NCI-H2029 treated with DMSO at 0.1 percent for 48 hours (cell line): ENCODE measurements around the gene RNF183.
"Not testable (repeated sequence)": the region's sequence is repeated elsewhere in the genome, so short reads cannot be mapped to it uniquely, and the experiment has no call there.

ENCODE experiments used
- DNase-seq: peaks from one replicate; lab custom pipeline; 2025; lab: John Stamatoyannopoulos, UW

Gene RNF183

GRCh38 chr9:113316030-113316429 is 12.9 kb upstream of the RNF183 start:
- no peak for DNase-seq

GRCh38 chr9:113315231-113315630 is 12.1 kb upstream of the RNF183 start:
- DNase-seq: no peak

GRCh38 chr9:113313261-113313660 is 10.1 kb upstream of the RNF183 start:
- DNase-seq: no peak

- DNase-seq: no peak
Observed at GRCh38 chr9:113311961-113312360, 8.8 kb upstream of the RNF183 start.

- DNase-seq: no peak
Observed at GRCh38 chr9:113310538-113310937, 7.4 kb upstream of the RNF183 start.

GRCh38 chr9:113309204-113309813 is 6.1 kb upstream of the RNF183 start:
- peak; percentile 11 for DNase-seq

- DNase-seq: no peak
Observed at GRCh38 chr9:113307396-113307975, 4.3 kb upstream of the RNF183 start.

- DNase-seq: no peak
Observed at GRCh38 chr9:113306566-113306965, 3.4 kb upstream of the RNF183 start.

GRCh38 chr9:113301548-113301947 is 1.6 kb downstream of the RNF183 start:
- no peak for DNase-seq

GRCh38 chr9:113299800-113300292 is 3.3 kb downstream of the RNF183 start:
- peak; percentile 93 for DNase-seq

GRCh38 chr9:113298924-113299770 is 4.0 kb downstream of the RNF183 start:
- DNase-seq: peak; percentile 83

- DNase-seq: peak; percentile 59
Observed at GRCh38 chr9:113298311-113298710, 4.9 kb downstream of the RNF183 start.

GRCh38 chr9:113296796-113297558 is 6.2 kb downstream of the RNF183 start:
- no peak for DNase-seq

- not testable (repeated sequence) for DNase-seq
Observed at GRCh38 chr9:113296247-113296646, 6.9 kb downstream of the RNF183 start.

- DNase-seq: no peak
Observed at GRCh38 chr9:113293285-113293878, 9.8 kb downstream of the RNF183 start.

- no peak for DNase-seq
Observed at GRCh38 chr9:113290052-113290607, 13.0 kb downstream of the RNF183 start.

GRCh38 chr9:113289091-113289490 is 14.1 kb downstream of the RNF183 start:
- no peak for DNase-seq

GRCh38 chr9:113281356-113281755 is 21.8 kb downstream of the RNF183 start:
- no peak for DNase-seq

GRCh38 chr9:113278840-113279239 is 24.3 kb downstream of the RNF183 start:
- no peak for DNase-seq

GRCh38 chr9:113275157-113276131 is 27.7 kb downstream of the RNF183 start, which contains the start of the genes CDC26 and PRPF4:
Gene CDC26, minus strand, starts transcription at chr9:113275572. Its CDS starts 3,065 bp downstream, at chr9:113272507.
Gene PRPF4, plus strand, starts transcription at chr9:113275658. Its CDS starts 86 bp downstream, at chr9:113275744.
- peak; percentile 91 for DNase-seq
